GM10248 (cell line): Measurements from ENCODE around the gene CSRP1.
"Not testable (repeated sequence)": the region's sequence is repeated elsewhere in the genome, so short reads cannot be mapped to it uniquely, and the experiment has no call there.

Source experiments
- CTCF ChIA-PET: fragments of 300-600 bp; sonication (Branson Sonifier 250); formaldehyde crosslinking; extraction: SDS; loops from one replicate; lab custom pipeline; 2021; ENCODE audit warnings: antibody characterized with exemption; lab: Yijun Ruan, JAX
- POLR2A ChIA-PET: fragments of 350-650 bp; sonication (Branson Sonifier 250); formaldehyde crosslinking; extraction: SDS; loops from one replicate; lab custom pipeline; 2020; ENCODE audit warnings: antibody characterized with exemption; lab: Yijun Ruan, JAX
- DNase-seq: peaks from one replicate; pipeline ENCODE4 v3.0.0; 2012; ENCODE audit errors: extremely low spot score
- TF ChIP-seq, protein P1 (sequence below): IDR thresholded peaks from 2 replicates; pipeline ENCODE4 v1.5.1; 2012; ENCODE audit warnings: mild to moderate bottlenecking, low read depth; ENCODE audit errors: extremely low read depth, missing control alignments, control extremely low read depth

CSRP1 gene

DNA sequence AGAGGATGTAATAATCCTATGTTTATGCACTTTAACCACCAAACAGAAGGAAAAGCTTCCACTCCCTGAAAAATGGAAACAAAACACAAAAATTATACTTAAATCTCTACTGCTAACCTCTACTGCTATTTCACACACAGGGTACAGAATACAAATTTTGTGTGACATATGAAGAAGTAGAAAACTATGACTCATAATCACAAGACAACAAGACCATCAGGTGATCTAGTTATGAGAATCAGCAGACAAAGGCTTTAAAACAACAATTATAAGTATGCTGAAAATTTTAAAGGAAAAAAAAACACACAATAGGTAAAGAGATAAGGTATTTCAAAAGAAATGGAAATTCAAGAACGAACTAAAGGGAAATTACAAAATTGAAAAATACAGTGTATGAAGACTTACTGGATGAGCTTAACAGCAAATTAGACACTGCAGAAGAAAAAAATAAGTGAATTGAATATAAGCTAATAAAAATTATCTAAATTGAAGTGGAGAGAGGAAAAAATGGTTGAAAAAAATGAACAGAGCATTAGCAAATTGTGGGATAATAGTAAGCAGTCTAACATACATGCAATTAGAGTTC, 18.4 kb upstream of the CSRP1 start:
- CTCF ChIA-PET, result interaction anchor here (1.3 to 7.1 kb wide), 4 partner anchors 10 to 179 kb away, joined by 3 to 81 read pairs (median 6); no protein-coding TSS in a partner anchor
- no peak for DNase-seq
- POLR2A ChIA-PET, result no interaction called here
- TF ChIP-seq, protein P1, sequence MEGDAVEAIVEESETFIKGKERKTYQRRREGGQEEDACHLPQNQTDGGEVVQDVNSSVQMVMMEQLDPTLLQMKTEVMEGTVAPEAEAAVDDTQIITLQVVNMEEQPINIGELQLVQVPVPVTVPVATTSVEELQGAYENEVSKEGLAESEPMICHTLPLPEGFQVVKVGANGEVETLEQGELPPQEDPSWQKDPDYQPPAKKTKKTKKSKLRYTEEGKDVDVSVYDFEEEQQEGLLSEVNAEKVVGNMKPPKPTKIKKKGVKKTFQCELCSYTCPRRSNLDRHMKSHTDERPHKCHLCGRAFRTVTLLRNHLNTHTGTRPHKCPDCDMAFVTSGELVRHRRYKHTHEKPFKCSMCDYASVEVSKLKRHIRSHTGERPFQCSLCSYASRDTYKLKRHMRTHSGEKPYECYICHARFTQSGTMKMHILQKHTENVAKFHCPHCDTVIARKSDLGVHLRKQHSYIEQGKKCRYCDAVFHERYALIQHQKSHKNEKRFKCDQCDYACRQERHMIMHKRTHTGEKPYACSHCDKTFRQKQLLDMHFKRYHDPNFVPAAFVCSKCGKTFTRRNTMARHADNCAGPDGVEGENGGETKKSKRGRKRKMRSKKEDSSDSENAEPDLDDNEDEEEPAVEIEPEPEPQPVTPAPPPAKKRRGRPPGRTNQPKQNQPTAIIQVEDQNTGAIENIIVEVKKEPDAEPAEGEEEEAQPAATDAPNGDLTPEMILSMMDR, result no peak

DNA sequence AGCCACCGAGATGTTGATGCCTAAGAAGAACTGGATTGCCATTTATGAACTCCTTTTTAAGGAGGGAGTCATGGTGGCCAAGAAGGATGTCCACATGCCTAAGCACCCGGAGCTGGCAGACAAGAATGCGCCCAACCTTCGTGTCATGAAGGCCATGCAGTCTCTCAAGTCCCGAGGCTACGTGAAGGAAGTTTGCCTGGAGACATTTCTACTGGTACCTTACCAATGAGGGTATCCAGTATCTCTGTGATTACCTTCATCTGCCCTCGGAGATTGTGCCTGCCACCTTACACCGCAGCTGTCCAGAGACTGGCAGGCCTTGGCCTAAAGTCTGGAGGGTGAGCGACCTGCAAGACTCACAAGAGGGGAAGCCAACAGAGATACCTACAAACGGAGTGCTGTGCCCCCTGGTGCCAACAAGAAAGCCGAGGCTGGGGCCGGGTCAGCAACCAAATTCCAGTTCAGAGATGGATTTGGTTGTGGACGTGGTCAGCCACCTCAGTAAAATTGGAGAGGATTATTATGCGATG, 13.2 kb upstream of the CSRP1 start:
- DNase-seq, POLR2A ChIA-PET: not testable (repeated sequence)
- CTCF ChIA-PET, result interaction anchor here (1.0 to 29.4 kb wide), 3 partner anchors 7 to 98 kb away, joined by 3 to 685 read pairs (median 81); partner anchors contain the start of gene TNNI1

DNA sequence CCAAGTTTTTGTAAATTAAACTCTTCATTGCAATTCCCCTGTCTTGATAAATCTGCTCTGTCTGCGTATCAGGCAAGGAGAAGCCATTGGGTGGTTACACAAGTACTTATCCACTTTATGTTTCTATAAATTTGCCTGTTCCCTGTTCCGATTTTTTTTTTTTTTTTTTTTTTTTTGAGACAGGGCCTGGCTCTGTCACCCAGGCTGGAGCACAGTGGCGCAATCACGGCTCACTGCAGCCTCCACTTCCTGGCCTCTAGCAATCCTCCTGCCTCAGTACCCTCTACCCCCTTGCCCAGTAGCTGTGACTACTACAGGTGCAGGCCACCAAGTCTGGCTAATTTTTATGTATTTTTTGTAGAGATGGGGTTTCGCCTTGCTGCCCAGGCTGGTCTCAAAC, 11.1 kb upstream of the CSRP1 start:
- POLR2A ChIA-PET, result no interaction called here
- DNase-seq, result no peak
- TF ChIP-seq, protein P1, result no peak
- CTCF ChIA-PET, result interaction anchor here (1.7 to 29.4 kb wide), 4 partner anchors 15 to 82 kb away, joined by 3 to 685 read pairs (median 330); no protein-coding TSS in a partner anchor

DNA sequence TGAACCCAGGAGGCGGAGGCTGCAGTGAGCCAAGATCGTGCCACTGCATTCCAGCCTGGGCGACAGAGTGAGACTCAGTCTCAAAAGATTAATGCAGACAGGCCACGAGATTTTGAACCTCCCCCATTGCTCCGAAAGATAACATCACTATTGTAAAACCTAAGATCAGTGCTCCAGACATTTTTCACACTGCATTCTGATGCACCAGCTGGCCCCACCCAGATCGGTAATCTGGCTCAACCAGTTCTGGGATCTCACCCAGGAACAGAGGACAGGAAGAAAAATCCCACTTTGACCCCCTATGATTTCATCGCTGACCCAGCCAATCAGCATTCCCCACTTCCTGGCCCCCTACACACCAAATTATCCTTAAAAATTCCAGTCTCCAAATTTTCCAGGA, 10.7 kb upstream of the CSRP1 start:
- TF ChIP-seq, protein P1, result no peak
- ChIA-PET POLR2A (no interaction called here), CTCF (interaction anchor here (1.7 to 29.4 kb wide), 4 partner anchors 15 to 82 kb away, joined by 3 to 685 read pairs (median 330); no protein-coding TSS in a partner anchor)
- no peak for DNase-seq

- ChIA-PET CTCF (interaction anchor here (1.1 to 29.4 kb wide), 7 partner anchors 16 to 131 kb away, joined by 3 to 685 read pairs (median 157); no protein-coding TSS in a partner anchor), POLR2A (no interaction called here)
- no peak for DNase-seq
- TF ChIP-seq, protein P1, result no peak
Observed at GRCh38 chr1:201516511-201517127, 9.7 kb upstream of the CSRP1 start.

DNA sequence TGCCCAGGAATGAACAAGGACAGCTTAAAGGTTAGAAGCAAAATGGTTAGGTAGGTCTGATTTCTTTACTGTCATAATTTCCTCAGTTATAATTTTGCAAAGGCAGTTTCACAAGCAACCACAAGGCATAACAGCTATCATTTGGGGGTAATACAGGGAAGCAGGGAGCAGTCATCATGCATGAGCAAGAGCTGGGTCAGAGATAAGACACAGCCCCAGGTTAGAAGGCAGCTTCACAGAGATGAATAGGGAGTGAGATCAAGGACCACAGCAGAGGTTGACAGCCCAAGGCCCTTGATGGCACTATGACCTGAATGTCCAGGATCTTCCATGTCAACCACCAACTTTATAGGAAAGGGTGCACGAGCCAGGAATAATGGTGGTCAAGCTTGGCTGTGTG, 9.0 kb upstream of the CSRP1 start:
- no peak for DNase-seq
- ChIA-PET POLR2A (no interaction called here), CTCF (interaction anchor here (1.0 to 29.4 kb wide), 8 partner anchors 17 to 189 kb away, joined by 3 to 685 read pairs (median 80); no protein-coding TSS in a partner anchor)
- TF ChIP-seq, protein P1, result no peak
